Suprapubic skin (tissue), 4 donors: ENCODE results near the gene ARHGAP12. TPM values are rescaled to one million over a fixed set of nuclear protein-coding genes. Genes with fewer than 3 reads are reported as not detected.

ENCODE experiments used
- DNase-seq, 2 donors: peaks; one replicate each; pipeline ENCODE4 v3.0.0-alpha.2; 2019; ENCODE audit warnings: low spot score in 2 of 2
- H3K27ac ChIP-seq: fragments of 200-600 bp; sonication (generic); one replicate; pipeline ENCODE4 v1.5.1; 2019
- H3K27me3 ChIP-seq: fragments of 200-600 bp; sonication (generic); one replicate; pipeline ENCODE4 v1.5.1; 2019
- H3K36me3 ChIP-seq: fragments of 200-600 bp; sonication (generic); one replicate; pipeline ENCODE4 v1.5.1; 2019
- H3K4me1 ChIP-seq: fragments of 200-600 bp; sonication (generic); one replicate; pipeline ENCODE4 v1.5.1; 2019
- H3K4me3 ChIP-seq: fragments of 200-600 bp; sonication (generic); one replicate; pipeline ENCODE4 v1.5.1; 2019; ENCODE audit warnings: mild to moderate bottlenecking
- H3K9me3 ChIP-seq: fragments of 200-600 bp; sonication (generic); one replicate; pipeline ENCODE4 v1.5.1; 2019
- EP300 ChIP-seq: sonication (generic); formaldehyde crosslinking; IDR thresholded peaks from one replicate; pipeline ENCODE4 v1.6.1; 2017; ENCODE audit warnings: antibody characterized with exemption
- POLR2A ChIP-seq, 2 donors: fragments of 450-650 bp; IDR thresholded peaks; one replicate each; pipeline ENCODE4 v1.6.1; 2017; ENCODE audit warnings: antibody characterized with exemption in 2 of 2, mild to moderate bottlenecking in 2 of 2, moderate library complexity in 2 of 2
- POLR2AphosphoS5 ChIP-seq, 3 donors: sonication (generic); formaldehyde crosslinking; IDR thresholded peaks; one replicate each; pipeline ENCODE4 v1.6.1; 2017; ENCODE audit warnings: antibody characterized with exemption in 3 of 3
- whole genome bisulfite sequencing: methylation state at CpG from one replicate; pipeline ENCODE4 v1.1.5; 2018; 5-methylcytosine and 5-hydroxymethylcytosine counted together
- total RNA-seq, 4 donors: library from RNA; depleted of rRNA; stranded (reverse); fragments of >200 nt; gene quantifications; one replicate each; pipeline ENCODE4 v1.1.0, GENCODE V29; 2016
- TF ChIP-seq, protein P1 (sequence below), 2 donors: fragments of 200-600 bp in 1 of 2; fragments of 450-650 bp in 1 of 2; sonication (generic) in 1 of 2; IDR thresholded peaks; one replicate each; pipeline ENCODE4 v1.5.1; 2016 to 2019; ENCODE audit warnings: antibody characterized with exemption in 2 of 2, mild to moderate bottlenecking in 1 of 2, moderate library complexity in 1 of 2

Gene ARHGAP12
- total RNA-seq, 4 donors from 2014 or later, result 25.7 to 64.5 (median 39.5) TPM

DNA sequence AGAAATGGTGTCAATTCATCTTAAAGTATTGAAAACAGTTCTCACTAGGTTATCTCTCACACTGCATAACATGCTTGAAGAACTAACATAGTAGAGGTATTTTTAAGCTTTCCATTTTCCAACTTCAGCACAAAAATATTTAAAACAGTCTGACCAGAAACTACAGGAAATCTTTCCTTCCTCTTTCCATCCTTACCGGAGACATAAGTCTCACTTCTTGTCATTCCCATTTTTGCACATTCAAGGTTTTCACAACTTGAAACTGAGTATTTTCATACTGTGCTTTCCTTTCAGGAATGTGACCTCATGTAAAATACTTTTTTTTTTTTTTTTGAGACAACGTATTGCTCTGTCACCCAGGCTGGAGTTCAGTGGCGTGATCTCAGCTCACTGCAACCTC is 45.2 kb downstream of the ARHGAP12 start:
- WGBS, result 74% methylated on average over 3 of the region's 3 CpGs
- TF ChIP-seq POLR2AphosphoS5 (IDR thresholded peaks at IDR 0.05), result no peak
- TF ChIP-seq POLR2A (IDR thresholded peaks at IDR 0.05), result no peak
- TF ChIP-seq EP300, result no peak
- TF ChIP-seq, protein P1, sequence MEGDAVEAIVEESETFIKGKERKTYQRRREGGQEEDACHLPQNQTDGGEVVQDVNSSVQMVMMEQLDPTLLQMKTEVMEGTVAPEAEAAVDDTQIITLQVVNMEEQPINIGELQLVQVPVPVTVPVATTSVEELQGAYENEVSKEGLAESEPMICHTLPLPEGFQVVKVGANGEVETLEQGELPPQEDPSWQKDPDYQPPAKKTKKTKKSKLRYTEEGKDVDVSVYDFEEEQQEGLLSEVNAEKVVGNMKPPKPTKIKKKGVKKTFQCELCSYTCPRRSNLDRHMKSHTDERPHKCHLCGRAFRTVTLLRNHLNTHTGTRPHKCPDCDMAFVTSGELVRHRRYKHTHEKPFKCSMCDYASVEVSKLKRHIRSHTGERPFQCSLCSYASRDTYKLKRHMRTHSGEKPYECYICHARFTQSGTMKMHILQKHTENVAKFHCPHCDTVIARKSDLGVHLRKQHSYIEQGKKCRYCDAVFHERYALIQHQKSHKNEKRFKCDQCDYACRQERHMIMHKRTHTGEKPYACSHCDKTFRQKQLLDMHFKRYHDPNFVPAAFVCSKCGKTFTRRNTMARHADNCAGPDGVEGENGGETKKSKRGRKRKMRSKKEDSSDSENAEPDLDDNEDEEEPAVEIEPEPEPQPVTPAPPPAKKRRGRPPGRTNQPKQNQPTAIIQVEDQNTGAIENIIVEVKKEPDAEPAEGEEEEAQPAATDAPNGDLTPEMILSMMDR (IDR thresholded peaks at IDR 0.05), result no peak
- DNase-seq, result no peak

DNA sequence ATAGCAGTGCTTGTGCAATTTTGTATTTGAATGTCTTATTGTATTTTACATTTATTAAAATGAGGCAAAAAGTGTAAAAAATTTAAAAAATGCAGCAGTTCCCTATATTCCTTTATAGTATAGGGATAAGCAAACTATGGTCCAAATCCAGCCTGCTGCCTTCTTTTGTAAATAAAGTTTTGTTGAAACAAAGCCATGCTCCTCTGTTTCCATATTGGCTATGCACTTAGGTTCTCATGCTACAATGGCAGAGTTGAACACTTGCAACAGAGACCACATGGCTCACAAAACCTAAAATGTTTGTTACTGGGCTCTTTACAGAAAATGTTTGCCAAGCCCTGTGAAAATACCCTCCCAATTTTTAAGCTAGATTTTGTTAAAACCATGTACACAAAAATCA is 50.1 kb downstream of the ARHGAP12 start:
- H3K4me3 ChIP-seq, result no peak overlapping the region
- DNase-seq, result no peak
- no peaks in the 10 kb centered on the region for H3K36me3 ChIP-seq
- TF ChIP-seq POLR2A (IDR thresholded peaks at IDR 0.05), result no peak
- no peak for TF ChIP-seq POLR2AphosphoS5 (IDR thresholded peaks at IDR 0.05)
- TF ChIP-seq, protein P1 (IDR thresholded peaks at IDR 0.05), result no peak
- TF ChIP-seq EP300, result no peak
- H3K27me3 ChIP-seq, result no peaks in the 10 kb centered on the region
- peaks cover 3% of the 10 kb centered on the region for H3K4me1 ChIP-seq
- H3K27ac ChIP-seq, result no peak overlapping the region
- no peaks in the 10 kb centered on the region for H3K9me3 ChIP-seq

More for the DNA sequence above, 45.2 kb downstream of the ARHGAP12 start:
- no peaks in the 10 kb centered on the region for H3K9me3 ChIP-seq
- peaks cover 6% of the 10 kb centered on the region for H3K4me1 ChIP-seq
- no peak overlapping the region for H3K4me3 ChIP-seq
- H3K36me3 ChIP-seq, result no peaks in the 10 kb centered on the region
- H3K27ac ChIP-seq, result no peak overlapping the region
- H3K27me3 ChIP-seq, result no peaks in the 10 kb centered on the region

DNA sequence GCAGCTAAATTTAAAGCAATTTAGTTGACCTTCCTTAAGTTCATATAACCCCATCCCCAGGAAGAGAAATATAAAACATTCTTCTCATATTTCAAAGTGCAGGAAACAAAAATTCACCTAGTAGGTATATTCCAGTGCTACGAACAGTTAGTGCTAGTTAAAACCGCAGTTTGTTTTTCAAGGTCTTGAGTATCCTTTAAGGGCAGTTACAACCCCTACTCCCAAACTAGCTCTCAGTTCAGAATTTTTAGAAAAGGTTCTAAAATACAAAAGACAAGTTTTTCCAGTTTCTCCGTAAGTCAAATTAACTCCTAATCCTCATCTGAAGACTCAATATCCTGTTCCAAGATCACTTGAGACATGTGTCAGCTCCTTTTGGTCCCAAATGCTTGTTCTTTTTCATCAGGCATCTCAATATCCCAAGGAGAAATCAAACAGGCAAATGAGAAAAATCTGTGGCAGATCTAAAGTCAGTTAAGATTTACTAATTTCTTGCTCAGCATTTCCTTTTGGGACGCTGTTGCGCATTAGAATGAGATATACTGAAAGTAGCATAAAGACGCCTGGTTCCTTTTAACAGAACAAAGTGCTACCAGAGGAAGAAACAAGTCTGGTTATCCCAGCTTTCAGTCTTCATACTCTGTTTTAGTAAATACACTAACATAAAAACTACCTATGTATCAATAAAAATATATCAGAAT is 51.8 kb downstream of the ARHGAP12 start:
- no peak overlapping the region for H3K27ac ChIP-seq
- no peaks in the 10 kb centered on the region for H3K9me3 ChIP-seq
- H3K4me3 ChIP-seq, result no peak overlapping the region
- no peaks in the 10 kb centered on the region for H3K27me3 ChIP-seq
- WGBS, result 57% methylated on average over 6 of the region's 6 CpGs
- H3K36me3 ChIP-seq, result no peaks in the 10 kb centered on the region
- DNase-seq, result no peak
- TF ChIP-seq EP300 (no peak), POLR2A (IDR thresholded peaks at IDR 0.05) (no peak), POLR2AphosphoS5 (IDR thresholded peaks at IDR 0.05) (no peak)
- TF ChIP-seq, protein P1 (IDR thresholded peaks at IDR 0.05), result no peak
- peaks cover 4% of the 10 kb centered on the region for H3K4me1 ChIP-seq

DNA sequence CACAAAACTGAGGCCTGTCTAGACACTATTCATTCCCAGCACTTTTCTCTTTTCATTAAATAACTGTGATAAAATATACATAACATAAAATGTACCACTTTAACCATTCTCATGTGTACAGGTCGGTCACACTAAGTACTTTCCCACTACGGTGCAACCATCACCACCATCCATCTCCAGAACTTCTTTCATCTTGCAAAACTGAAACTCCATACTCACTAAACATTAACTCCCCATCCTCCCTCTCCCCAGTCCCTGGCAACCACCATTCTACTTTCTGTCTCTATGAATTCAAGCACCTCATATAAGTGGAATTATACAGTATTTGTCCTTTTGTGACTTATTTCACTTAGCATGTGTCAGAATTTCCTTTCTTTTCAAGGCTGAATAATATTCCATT is 53.0 kb downstream of the ARHGAP12 start:
- Histone ChIP-seq H3K4me1 (peaks cover 11% of the 10 kb centered on the region), H3K4me3 (no peak overlapping the region), H3K27ac (no peak overlapping the region), H3K36me3 (no peaks in the 10 kb centered on the region), H3K9me3 (no peaks in the 10 kb centered on the region), H3K27me3 (no peaks in the 10 kb centered on the region)
- TF ChIP-seq POLR2A (IDR thresholded peaks at IDR 0.05) (no peak), POLR2AphosphoS5 (IDR thresholded peaks at IDR 0.05) (no peak), EP300 (no peak)
- TF ChIP-seq, protein P1 (IDR thresholded peaks at IDR 0.05), result no peak
- 92% methylated on average over 2 of the region's 2 CpGs for WGBS
- DNase-seq, result no peak

DNA sequence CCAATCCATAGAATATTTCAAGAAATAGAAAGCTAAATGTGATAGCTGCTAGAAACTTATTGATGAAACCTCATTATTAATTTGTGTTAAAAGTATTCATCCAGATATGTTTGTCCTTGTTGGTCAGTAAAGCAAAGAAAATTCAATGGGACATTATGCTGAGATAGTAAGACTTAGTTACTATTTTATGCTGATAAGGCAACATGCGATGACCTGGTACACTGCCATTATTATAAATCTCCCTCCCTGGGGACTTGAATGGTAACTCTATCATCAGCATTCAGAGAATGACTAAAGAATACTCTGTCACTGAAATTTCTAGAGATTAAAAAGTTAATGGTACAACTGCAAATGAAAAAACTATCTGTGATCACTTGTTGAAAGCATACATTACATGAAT is 54.9 kb downstream of the ARHGAP12 start:
- no peak overlapping the region for H3K4me3 ChIP-seq
- TF ChIP-seq POLR2AphosphoS5 (IDR thresholded peaks at IDR 0.05) (no peak), EP300 (no peak), POLR2A (IDR thresholded peaks at IDR 0.05) (no peak)
- TF ChIP-seq, protein P1 (IDR thresholded peaks at IDR 0.05), result no peak
- H3K36me3 ChIP-seq, result no peaks in the 10 kb centered on the region
- DNase-seq, result no peak
- H3K4me1 ChIP-seq, result peaks cover 11% of the 10 kb centered on the region
- H3K27ac ChIP-seq, result no peak overlapping the region
- H3K27me3 ChIP-seq, result no peaks in the 10 kb centered on the region
- H3K9me3 ChIP-seq, result no peaks in the 10 kb centered on the region
- 80% methylated on average over 1 of the region's 1 CpG for WGBS
